GM18909 (cell line): ENCODE measurements around the gene NRARP.
A peak's percentile ranks its signal among the peaks of the same experiment; 100 is the strongest.
"Not testable (repeated sequence)": the region's sequence is repeated elsewhere in the genome, so short reads cannot be mapped to it uniquely, and the experiment has no call there.

ENCODE experiments used
- ATAC-seq: cut with Tn5 transposase; IDR thresholded peaks from one replicate; pipeline ENCODE4 v1.9.1; 2021; ENCODE audit warnings: mild to moderate bottlenecking; ENCODE audit not compliant: unreplicated experiment, poor library complexity

NRARP gene

GRCh38 chr9:137266585-137267453 is 35.3 kb downstream of the NRARP start:
- no peak for ATAC-seq

- no peak for ATAC-seq
These were observed 35.9 kb downstream of the NRARP start for GRCh38 chr9:137266162-137266527.

- ATAC-seq: no peak
These were observed 36.4 kb downstream of the NRARP start for GRCh38 chr9:137265496-137266161.

GRCh38 chr9:137264067-137264466 is 38.0 kb downstream of the NRARP start:
- ATAC-seq: no peak

- ATAC-seq: no peak
These were observed 38.6 kb downstream of the NRARP start for GRCh38 chr9:137263506-137263905.

- ATAC-seq: no peak
These were observed 39.2 kb downstream of the NRARP start for GRCh38 chr9:137262909-137263285.

- not testable (repeated sequence) for ATAC-seq
These were observed 39.7 kb downstream of the NRARP start for GRCh38 chr9:137262173-137262908.

GRCh38 chr9:137256856-137257255 is 45.2 kb downstream of the NRARP start:
- no peak for ATAC-seq

- ATAC-seq: no peak
These were observed 45.7 kb downstream of the NRARP start for GRCh38 chr9:137256362-137256761.

GRCh38 chr9:137255448-137256114 is 46.5 kb downstream of the NRARP start:
- peak; percentile 33 for ATAC-seq

- ATAC-seq: peak; percentile 76
These were observed 47.2 kb downstream of the NRARP start, which contains the start of gene NELFB for GRCh38 chr9:137254624-137255447. TSS of gene NELFB (plus strand) at chr9:137255327.

- no peak for ATAC-seq
These were observed 48.1 kb downstream of the NRARP start for GRCh38 chr9:137253717-137254623.

- no peak for ATAC-seq
These were observed 49.2 kb downstream of the NRARP start for GRCh38 chr9:137252555-137253506.

- ATAC-seq: no peak
These were observed 50.4 kb downstream of the NRARP start for GRCh38 chr9:137251490-137252268.

GRCh38 chr9:137251194-137251461 is 50.9 kb downstream of the NRARP start, which contains the start of gene STPG3:
TSS of gene STPG3 (plus strand) at chr9:137251286. CDS start at chr9:137251287, 1 bp downstream.
- no peak for ATAC-seq

- no peak for ATAC-seq
These were observed 51.5 kb downstream of the NRARP start for GRCh38 chr9:137250329-137251193.
